Stimulated activated CD4-positive, alpha-beta T cell treated with anti-CD3 and anti-CD28 coated beads, Interleukin-15, amount 100 ng/mL, for 48 hours (primary cell): ENCODE measurements around the gene BORCS6.
"Not testable (repeated sequence)": the region's sequence is repeated elsewhere in the genome, so short reads cannot be mapped to it uniquely, and the experiment has no call there.

ENCODE experiments used
- DNase-seq, 2 donors: peaks; one replicate each; pipeline ENCODE4 v3.0.0-alpha.2; 2020; ENCODE audit warnings: low read depth in 2 of 2

BORCS6 gene

DNA sequence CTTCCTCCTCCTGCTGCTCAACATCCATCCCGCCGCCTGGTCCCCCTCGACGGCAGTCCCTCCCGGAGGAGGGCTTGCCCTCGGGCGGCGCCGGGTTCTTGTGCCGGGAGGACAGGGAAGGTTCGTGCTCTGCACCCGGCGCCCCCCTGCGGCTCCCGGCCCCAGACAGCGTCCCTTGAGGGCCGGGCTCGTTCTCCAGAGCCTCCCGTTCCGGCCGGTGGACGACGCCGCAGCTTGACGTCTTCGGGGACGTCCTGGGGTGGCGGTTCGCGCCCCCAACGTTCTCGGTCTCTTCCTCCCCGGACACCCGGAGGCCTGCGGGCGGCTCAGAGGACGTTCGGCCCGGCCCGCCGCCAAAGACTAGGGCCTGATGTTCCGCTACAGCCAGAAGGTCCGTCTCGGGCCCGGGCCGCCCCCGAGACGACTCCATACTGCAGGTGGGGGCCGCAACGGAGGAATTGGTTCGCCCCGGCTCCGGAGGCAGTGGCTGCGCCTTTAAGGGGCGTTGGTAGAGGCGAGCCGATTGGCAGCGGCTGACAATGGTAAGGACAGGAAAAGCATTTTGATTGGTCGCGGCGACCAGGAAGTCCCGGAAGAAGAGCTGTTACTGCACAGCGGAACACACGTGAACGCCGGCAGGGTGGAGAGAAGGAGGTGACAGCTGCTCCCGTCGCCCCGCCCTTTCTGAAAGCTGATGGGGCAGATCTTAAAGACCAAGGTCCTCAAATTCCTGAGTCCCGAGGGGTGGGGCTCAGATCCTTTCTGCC is at the start of gene BORCS6:
TSS of gene BORCS6 (minus strand) at position 470 of the 767 bp plus-strand sequence. CDS start at position 430, 40 bp downstream.
- DNase-seq, result peak; percentile 92 to 94

DNA sequence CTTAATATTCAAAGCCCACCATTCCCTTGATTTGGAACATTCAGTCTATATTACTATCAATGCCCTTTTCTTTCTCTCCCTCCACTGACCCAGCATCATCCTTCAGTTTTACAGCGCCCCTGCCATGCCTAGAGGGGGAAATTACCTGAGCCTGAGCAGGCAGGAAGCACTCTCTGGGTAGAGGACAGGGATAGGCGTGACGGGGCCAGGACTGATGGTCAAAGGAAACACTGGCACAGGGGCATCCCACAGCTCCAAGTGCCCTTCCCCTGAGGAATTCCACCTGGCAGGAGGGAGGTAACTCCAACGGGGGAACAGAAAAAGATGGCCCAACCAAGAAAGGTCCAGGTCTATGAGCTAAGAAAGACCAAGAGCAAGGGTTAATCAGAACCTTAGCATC is 47.9 kb upstream of the BORCS6 start:
- DNase-seq, result no peak

DNA sequence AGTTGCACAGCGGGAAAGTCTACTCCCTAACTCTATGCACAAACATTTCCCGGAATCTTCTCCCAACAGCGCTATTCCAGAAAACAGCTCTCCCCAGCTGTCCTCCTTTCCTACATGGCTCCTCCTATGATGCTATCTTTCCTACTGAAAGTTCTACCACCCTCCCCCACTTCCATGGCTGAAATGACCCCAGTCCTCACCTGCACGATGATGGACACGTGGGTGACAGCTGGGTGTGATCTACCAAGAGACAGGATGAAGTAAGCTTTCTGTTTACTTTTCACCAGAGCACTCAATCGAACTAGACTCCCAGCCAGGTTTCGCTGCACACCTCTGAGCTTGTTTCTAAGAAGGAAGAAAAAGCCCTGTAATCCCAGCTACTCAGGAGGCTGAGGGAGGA is 47.2 kb upstream of the BORCS6 start:
- DNase-seq, result no peak

DNA sequence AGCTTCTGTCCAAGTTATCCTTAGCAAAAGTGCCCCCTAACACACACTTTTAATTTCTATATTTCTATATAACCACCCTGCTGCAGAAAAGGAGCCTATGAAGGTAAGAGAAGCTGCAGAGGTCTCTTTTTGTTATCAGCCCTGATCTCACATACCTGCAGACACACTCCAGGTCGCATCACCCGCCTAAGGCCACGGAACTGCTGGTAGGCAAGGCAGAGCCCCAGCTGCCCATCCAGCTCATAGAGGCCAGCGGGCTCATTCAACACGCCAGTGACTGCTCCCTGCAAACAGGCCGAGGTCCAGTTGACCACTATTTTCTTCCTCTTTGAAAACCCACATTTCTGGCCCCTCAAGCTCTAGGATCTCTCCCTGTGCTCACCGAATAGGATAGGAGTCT is 45.7 kb upstream of the BORCS6 start:
- no peak for DNase-seq

DNA sequence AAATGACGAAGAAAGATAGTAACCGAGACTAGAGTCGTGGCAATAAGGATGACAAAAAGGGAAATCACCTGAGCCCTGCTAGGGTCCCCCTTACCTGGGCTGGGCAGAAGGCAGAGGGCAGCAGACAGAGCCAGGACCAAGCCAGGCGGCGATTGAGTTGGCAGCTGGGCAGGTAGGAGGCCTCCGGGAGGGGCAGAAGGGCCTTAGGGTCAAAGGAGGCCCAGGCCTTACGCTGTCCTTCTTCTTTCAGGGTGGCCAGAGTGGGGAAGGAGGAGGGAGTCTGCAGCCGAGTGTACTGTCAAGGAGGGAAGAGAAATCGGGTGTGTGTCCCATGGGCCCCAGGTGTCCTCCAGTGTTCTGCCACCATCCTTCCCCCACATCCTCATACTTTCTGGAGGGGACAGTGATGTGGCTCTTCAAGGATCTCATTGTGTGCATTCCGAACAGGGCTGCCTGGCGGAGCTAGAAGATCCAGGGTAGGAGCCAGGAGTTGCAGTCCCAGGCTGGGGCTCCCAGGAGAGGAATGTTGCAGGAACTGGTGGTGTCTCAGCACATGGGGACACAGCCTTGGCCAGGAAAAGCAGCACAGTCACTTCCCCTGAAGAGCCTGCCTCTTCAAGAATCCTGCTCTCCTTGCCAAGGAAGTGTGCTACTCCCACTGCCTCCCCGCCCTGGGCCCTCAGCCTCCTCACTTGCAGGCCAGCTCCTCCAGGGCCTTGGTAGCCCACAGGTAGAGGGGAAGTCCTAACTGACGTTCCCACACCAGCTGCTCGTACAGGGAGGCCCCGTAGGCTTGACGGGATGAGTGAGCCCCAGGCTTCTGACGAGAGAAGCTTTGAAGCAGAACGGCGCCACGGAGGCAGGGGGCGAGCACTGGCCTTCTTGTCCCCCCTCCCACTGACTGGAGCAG is 44.6 kb upstream of the BORCS6 start:
- DNase-seq, result no peak

DNA sequence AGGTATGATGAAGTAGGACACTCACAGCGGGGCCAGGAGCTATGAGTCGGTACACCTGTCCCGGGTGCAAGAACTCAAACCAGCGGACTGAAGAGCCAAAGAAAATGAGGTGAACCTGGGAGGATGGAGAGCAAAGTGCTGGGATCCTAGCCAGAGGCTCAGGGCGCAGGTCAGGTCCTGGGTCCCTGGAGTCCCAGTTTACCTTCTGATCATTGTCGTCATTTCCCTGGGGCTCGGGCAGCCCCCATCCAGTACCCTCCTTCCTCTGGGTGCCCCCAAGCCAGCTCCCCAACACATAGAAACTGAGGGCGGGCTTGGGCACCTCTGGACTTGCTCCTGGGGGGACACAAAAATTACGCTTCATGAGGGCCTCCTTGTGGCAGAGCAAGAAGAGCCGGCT is 41.7 kb upstream of the BORCS6 start:
- DNase-seq, result no peak

DNA sequence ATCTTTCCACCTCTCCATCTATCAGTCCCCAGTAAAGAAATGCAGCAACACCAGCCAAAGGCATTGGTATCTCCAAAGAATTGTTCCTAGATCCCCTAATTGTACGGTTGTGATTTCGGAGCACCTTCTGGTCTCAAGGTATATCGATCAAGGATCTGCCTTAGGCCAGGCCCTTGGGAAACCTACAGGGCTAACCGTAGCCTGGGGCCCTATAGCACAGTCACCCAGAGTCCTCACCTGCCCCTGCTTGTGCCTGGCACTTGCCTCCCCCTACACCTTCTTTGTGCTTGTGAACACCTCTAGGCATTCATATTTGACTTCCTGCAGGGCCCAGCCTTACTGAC is 37.2 kb upstream of the BORCS6 start:
- no peak for DNase-seq

DNA sequence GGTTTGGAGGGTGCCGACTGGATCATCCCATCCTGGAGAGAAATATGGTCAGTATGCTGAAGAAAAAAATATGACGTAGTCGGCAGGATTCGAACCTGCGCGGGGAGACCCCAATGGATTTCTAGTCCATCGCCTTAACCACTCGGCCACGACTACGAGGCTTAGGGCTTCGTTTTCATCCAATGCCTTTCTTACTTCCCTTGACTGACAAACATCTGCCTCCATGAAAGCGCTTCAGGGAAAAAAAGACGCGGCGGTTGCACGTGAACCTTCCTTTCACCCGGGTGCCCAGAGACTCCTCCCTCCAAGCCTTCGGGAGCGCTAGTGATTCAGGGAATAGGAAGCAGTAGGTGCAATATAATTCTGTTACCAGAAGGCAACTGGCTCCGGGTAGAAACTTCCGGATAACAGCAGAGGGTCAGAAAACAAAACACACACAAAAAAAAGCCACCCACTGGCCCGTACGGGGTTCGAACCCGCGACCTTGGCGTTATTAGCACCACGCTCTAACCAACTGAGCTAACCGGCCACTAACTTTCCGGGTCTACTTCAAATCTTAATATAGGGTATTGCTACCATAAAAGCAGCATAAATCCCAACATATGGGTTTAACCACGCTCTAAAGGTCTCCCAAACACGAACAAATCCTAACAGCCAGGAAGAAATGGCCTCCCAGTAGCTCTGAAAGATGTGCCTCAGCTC is 36.7 kb upstream of the BORCS6 start:
- DNase-seq, result peak in 1 of 2 donors; percentile 52

DNA sequence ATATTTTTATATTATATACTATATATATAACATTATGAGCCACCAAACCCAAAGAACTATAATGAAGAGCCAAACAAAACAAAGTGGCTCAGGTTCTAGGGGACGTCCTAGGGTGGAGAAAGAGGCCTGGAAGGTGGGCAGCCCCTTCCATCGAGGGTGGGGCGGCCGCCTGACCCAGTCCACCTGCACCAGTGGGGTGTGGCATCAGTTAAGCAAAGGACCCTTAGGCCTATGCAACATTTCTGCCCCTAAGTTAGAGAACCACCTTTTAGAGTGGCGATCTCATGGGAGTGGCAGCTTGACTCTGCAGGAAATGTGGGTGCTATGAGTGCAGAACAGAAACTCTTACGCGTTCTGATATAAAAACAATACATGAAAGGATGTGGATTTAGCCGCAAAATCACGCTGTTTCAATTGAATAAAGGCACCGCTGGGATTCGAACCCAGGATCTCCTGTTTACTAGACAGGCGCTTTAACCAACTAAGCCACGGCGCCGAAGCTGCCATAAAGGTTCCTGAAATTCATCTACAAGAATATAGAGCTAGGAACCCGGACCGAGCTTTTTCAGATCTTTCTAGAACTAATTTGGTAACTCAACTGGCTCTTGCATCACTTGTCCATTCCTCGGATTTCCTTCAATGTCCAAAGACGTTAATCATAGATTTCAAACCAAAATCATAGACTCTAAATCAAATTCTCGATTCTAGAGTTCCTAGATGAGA is 36.0 kb upstream of the BORCS6 start:
- DNase-seq, result peak; percentile 68 to 74

DNA sequence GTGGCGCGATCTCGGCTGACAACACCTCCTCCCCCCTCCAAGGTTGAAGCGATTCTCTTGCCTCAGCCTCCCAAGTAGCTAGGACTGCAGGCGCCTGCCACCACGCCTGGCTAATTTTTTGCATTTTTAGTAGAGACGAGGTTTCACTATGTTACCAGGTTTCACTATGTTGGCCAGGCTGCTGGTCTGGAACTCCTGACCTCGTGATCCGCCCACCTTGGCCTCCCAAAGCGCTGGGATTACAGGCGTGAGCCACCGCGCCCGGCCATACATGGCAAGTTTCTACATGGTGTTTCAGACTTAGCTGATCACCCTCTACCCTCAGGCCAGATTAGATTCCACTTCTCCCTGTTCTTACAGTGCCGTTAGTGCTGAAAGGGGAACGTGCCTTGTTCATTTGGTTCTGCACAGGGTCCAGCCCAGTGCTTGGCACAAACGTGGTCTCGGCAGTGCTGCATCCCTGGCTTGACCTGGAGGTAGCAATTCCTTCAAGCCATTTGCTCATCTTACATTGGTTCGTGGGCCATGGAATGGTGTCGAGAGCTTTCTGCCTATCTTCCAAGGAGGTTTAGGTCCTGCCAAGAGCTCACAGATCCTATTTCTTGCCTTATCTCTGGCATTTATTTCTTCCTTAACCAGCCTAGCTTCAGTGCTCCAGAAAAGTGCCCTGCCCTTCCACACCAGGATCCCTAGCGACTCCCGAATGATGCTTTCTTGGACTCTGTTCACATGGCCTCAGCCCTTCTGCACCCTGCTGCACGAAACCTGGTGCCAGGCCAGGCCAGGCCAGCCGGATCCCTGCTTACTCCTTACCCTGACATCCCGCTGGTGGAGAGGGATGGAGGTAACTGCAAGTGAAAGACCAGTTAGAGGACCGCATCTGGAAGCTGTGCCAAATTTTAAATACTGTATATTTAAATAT is 35.2 kb upstream of the BORCS6 start:
- no peak for DNase-seq

DNA sequence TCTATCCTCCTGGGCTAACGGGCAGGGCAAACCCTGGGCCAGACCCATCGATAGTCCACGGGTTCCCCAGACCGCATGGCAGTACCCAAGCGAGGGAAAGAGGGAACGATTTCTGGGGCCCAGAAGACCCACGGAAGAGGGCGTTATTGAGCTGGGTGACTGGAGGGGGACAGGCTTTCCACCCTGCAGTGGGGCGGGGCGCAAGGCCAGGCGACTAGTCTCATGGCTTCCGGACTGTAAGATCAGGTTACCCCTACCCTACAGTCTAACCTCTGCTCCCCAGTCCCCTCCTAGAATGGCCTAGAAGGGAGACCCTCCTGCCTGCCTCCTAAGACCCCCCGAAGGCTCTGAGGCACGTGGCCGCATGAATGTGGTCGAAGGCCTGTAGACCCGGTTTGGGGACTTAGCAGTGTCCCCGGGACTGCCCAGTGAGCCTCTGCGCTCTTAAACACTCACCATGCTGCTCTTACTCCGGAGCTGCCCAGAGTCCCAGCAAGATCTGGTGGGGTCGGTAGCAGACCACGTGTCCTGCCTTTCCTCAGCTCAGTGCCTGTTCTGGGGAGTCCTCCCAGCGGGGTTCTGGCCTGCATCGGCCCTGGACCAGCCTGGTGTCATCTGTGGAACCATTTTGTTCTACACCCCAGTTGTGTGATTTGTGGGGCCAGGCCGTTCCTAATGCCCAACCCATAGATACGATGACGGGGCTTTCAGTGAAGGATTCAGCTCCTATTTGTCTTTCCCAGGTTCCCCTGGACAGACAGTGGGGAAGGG is 33.6 kb upstream of the BORCS6 start:
- peak; percentile 46 to 50 for DNase-seq

DNA sequence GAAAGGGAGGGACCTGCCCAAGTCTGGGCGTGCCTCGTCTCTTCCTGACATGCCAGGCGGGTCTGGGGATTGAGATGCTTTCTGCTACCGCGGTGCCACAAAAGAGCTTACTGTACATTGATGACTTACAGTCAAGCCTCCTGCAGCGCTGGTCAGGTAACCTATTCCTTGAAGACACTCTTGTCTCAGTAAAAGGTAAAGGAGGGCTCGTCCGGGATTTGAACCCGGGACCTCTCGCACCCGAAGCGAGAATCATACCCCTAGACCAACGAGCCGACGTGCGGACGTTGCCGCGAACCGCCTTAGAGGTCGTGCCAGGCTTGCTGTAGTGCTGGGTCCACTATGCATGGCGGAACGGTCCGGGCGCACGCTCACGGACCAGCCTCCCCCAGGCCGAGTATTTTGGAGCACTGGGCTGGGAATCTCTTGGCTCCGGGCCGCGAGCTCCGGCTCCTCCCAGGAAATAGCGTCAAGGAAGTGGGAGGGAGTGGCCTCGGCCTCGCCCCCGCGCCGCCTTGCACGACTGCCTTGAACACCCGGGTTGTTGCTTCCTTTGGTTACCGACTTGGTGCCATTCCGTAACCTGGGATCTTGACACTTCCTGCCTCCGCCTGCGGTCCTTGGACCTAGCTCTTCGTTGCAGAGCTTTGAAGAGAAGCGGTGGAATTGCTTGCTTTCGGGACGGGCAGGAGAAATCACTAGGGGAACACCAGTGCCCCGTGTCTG is 32.8 kb upstream of the BORCS6 start:
- peak; percentile 83 to 88 for DNase-seq

DNA sequence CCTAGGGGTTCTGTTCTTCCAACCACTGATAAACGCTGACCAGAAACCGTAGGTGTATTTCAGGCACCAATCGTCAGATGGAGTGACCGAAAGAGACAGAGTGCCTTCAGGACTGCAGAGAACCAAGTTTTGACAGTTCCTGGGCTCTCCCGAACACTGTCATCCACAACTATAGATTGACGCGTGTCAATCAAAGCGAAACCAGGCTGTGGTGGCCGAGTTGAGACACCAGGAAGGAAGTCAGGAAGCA is 32.3 kb upstream of the BORCS6 start:
- no peak for DNase-seq

DNA sequence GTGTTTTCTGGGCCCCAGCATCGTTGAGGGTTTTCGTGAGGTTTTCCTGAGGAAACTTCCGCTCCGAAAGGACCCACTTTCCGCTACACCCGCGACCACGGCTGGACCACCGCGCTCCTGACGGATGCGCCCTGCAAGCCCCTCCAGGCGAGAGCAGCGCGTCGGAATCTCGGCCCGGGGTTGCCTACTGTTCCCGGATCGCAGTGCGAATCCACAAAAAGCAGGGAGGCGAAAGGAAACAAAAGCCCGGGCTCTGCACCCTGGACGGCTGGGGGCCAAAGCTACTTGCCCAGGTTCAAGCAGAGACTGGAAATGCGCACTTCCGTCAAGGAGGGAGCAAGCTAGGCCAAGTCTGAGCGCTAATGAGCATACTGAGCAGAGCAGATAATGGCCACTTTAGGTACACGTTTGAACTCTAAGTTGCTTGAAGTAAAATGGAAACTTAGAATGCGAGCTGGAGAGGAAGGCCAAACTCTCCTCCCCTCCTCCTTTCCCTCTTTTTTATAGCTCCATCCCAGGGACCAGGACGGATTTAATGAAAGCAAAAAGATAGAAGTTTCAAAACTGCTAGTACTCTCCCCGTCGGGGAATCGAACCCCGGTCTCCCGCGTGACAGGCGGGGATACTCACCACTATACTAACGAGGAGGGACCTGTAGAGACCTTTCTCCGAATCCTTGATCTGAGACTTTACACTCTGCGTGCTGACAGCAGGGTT is 31.8 kb upstream of the BORCS6 start:
- peak; percentile 80 to 83 for DNase-seq

DNA sequence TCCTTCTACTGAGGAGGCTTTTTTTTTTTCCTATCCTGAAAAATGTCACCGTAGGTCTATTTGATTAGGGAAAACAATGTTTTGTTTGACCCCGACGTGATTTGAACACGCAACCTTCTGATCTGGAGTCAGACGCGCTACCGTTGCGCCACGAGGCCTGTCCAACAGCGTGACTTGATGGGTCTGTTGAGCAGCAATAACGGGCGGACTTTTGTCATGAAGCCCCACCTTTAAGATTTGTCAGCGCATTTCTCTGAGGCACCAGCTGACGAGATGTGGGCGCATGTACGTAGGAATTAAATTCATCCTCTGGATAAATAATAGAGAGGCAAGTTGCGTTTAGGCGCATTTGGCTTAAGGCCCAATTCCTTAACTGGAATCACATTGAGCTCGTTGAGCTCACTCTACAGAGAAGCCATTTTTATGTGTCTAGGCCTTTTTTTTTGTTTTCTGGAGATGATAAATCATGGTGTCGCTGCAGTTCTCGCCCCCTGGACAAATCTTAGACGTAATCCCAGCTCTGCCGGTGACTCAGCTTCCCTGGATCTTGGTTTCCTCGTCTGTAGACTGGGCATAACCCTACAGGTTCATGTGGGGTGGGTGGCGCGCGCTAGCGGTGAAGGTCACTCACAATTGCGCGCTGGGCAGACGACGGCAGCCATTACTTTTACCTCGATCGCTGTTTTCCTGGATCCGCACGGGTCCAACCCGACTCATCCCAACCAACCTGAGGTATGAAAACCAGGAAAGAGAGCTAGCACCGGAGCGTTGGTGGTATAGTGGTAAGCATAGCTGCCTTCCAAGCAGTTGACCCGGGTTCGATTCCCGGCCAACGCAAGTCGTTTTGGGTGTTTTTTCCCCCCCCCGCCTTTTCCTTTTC is 31.0 kb upstream of the BORCS6 start:
- DNase-seq, result peak; percentile 84 to 87

DNA sequence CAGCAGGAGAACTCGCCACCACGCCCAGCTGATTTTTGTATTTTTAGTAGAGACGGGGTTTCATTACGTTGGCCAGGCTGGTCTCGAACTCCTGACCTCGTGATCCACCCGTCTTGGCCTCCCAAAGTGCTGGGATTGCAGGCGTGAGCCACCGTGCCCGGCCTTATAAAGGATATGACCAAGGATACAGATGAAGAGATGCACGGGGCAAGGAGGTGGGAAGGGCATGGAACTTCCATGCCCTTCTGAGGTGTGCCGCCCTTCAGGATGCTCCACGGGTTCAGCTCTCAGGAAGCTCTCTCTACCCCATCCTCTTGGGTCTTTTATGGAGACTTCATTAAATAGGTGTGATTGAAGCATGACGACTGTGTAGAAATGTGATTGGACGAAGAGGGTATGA is 24.0 kb upstream of the BORCS6 start:
- DNase-seq, result not testable (repeated sequence)

DNA sequence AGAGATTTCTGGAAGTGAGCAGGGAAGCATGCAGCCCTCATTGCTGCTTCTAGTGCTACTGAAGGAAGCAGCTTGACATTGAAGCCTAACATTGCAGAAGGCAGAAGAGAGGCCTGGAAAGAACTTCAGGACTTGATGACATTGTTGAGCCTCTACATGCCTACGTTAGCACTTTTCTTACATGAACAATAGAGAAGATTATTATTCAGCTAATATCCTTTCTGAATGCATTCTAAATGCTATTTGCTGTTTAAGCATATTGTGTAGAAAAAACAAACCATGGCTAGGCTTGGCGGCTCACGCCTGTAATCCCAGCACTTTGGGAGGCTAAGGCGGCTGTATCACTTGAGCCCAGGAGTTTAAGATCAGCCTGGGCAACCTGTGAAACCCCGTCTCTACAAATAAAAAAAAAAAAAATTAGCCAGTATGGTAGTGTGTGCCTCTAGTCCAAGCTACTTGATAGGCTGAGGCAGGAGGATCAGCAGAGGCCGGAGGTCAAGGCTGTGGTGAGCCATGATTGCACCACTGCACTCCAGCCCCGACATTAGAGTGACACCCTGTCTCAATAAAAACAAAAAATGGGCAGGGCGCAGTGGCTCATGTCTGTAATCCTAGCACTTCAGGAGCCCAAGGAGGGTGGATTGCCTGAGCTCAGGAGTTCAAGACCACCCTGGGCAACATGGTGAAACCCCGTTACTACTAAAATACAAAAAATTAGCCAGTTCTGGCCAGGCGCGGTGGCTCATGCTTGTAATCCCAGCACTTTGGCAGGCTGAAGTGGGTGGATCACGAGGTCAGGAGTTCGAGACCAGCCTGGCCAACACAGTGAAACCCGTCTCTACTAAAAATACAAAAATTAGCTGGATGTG is 22.6 kb upstream of the BORCS6 start:
- DNase-seq, result no peak
